HEK293T (cell line): ENCODE measurements around the gene FMO1.

ENCODE experiments used
- FOXA1 ChIP-seq: fragments of 450-650 bp; IDR thresholded peaks from 2 replicates; pipeline ENCODE4 v1.6.1; 2016; ENCODE audit warnings: mild to moderate bottlenecking
- SP1 ChIP-seq: fragments of 450-650 bp; IDR thresholded peaks from 2 replicates; pipeline ENCODE4 v1.6.1; 2017

DNA sequence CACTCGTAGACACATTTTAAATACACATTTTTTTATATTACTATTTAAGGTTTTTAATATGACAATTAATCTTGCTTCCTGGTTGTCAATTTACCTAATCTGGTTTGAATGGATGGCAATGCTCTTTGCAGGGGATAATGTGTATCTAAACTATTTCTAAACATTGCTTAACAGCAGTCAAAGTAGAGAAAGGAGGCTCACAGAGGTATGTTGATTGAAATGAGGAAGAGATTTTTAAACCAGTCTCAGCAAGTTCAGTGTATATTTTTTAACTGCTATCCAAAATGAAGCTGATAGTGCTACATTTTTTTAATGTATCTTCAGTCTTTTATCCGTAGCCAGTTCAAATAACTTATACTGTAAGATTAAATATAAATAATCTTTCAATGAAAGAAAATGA, 17.4 kb downstream of the FMO1 start:
- TF ChIP-seq FOXA1: no peak
- no peak for TF ChIP-seq SP1
